Left hindlimb (tissue), 1 donor: ENCODE data around the gene XYLT1.

ENCODE experiments used
- DNase-seq: peaks from one replicate; pipeline ENCODE4 v3.0.0-alpha.2; 2018

XYLT1 gene

GRCh38 chr16:17302620-17303019, 168.1 kb downstream of the XYLT1 start:
- DNase-seq: no peak

- DNase-seq: no peak
Measured at GRCh38 chr16:17302214-17302613, 168.5 kb downstream of the XYLT1 start.

- DNase-seq: no peak
Measured at GRCh38 chr16:17301593-17302135, 169.1 kb downstream of the XYLT1 start.

GRCh38 chr16:17301184-17301583, 169.6 kb downstream of the XYLT1 start:
- no peak for DNase-seq

GRCh38 chr16:17299790-17300189, 171.0 kb downstream of the XYLT1 start:
- no peak for DNase-seq

- DNase-seq: no peak
Measured at GRCh38 chr16:17298238-17298637, 172.5 kb downstream of the XYLT1 start.

- DNase-seq: no peak
Measured at GRCh38 chr16:17296431-17296830, 174.3 kb downstream of the XYLT1 start.

GRCh38 chr16:17295948-17296347, 174.8 kb downstream of the XYLT1 start:
- no peak for DNase-seq

- no peak for DNase-seq
Measured at GRCh38 chr16:17294856-17295255, 175.9 kb downstream of the XYLT1 start.

- no peak for DNase-seq
Measured at GRCh38 chr16:17293813-17294558, 176.8 kb downstream of the XYLT1 start.

- DNase-seq: no peak
Measured at GRCh38 chr16:17291289-17291688, 179.5 kb downstream of the XYLT1 start.

- DNase-seq: peak; percentile 83
Measured at GRCh38 chr16:17289674-17290635, 180.8 kb downstream of the XYLT1 start.

GRCh38 chr16:17289050-17289449, 181.7 kb downstream of the XYLT1 start:
- no peak for DNase-seq

GRCh38 chr16:17287166-17287800, 183.5 kb downstream of the XYLT1 start:
- no peak for DNase-seq

GRCh38 chr16:17286443-17286842, 184.3 kb downstream of the XYLT1 start:
- DNase-seq: no peak

GRCh38 chr16:17283016-17283415, 187.7 kb downstream of the XYLT1 start:
- peak; percentile 64 for DNase-seq

- no peak for DNase-seq
Measured at GRCh38 chr16:17282247-17282646, 188.5 kb downstream of the XYLT1 start.

- DNase-seq: no peak
Measured at GRCh38 chr16:17281052-17281451, 189.7 kb downstream of the XYLT1 start.

GRCh38 chr16:17278988-17279387, 191.8 kb downstream of the XYLT1 start:
- no peak for DNase-seq

GRCh38 chr16:17277981-17278381, 192.8 kb downstream of the XYLT1 start:
- no peak for DNase-seq

GRCh38 chr16:17276610-17277009, 194.2 kb downstream of the XYLT1 start:
- no peak for DNase-seq

GRCh38 chr16:17276010-17276530, 194.7 kb downstream of the XYLT1 start:
- no peak for DNase-seq
